GM21526 (cell line): ENCODE measurements around the gene RUNX2.
"Not testable (repeated sequence)": the region's sequence is repeated elsewhere in the genome, so short reads cannot be mapped to it uniquely, and the experiment has no call there.

ENCODE experiments used
- ATAC-seq: cut with Tn5 transposase; IDR thresholded peaks from one replicate; pipeline ENCODE4 v1.9.1; 2021; ENCODE audit warnings: moderate library complexity; ENCODE audit not compliant: unreplicated experiment, low FRiP score

Gene RUNX2

DNA sequence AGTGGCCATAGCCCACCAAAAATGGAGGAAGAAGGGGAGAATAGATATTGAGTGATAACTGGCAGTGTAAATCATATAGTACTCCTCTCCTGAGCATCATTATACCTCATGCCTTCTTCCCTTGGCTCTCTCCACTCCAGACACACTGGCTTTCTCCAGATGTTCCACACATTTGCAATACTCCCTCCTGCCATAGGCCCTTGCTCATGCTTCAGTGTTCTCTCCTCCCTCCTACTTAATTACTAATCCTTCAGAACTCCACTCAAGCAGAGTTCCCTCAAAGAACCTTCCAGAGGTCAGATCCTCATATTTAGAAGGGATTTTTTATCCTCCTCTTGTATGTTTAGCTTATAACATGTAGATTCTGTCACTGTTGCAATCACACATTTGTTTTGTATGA lies 329.1 kb downstream of the RUNX2 start:
- ATAC-seq = no peak

DNA sequence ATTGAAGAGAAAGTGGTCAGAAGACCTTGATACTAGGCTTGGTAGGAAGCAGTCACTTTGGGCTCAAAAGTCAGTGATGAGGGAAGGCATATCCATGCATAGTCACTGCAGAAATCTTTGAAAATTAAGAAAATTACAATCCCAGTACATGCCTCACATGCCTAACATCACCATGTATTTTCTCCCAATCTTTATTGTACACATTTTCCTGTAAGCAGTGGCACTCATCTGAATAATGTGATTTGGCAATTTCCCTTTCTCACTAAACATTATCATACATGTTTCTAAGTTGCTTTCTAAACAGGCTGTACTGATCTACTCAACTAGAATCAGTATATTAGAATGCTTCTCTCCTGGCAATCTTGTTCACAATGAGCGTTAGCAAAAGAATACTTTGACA lies 330.3 kb downstream of the RUNX2 start:
- no peak for ATAC-seq

DNA sequence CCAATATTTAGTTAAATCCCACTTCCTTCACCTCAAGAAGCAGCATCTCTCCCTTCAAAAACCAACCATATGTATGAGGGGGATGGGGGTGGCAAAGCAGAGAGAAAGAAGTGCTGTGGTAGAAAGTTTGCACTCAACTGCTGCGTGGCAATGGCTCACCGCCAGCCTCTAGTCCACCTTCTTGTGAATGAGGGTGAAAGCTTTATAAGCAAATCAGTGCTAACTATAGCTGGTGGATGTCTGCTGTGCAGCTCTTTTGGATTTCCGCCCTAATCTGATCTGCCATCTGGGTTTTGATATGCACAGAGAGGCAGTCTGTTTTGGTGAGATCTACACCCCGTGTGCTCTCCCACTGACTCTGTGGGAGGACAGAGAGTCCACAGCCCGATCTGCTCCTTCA lies 330.8 kb downstream of the RUNX2 start:
- no peak for ATAC-seq

DNA sequence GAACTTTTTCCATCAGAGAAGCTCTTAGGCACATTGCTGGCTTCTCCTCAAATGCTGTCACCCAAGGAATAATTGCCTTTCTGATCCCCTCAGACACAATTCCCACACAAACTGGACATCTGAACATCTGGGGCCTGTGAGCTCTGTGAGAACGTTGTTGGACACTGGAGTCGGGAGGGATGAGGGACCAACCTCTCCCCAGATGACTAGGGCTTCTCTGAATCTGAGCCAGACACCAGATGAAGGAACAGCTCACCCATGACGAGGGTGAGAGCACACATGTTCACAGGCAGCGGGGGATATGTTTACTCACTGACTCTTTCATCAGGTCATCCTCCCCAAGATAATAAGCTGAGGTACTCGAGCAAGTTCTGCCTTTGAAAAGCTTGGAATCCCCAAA lies 333.5 kb downstream of the RUNX2 start:
- no peak for ATAC-seq

DNA sequence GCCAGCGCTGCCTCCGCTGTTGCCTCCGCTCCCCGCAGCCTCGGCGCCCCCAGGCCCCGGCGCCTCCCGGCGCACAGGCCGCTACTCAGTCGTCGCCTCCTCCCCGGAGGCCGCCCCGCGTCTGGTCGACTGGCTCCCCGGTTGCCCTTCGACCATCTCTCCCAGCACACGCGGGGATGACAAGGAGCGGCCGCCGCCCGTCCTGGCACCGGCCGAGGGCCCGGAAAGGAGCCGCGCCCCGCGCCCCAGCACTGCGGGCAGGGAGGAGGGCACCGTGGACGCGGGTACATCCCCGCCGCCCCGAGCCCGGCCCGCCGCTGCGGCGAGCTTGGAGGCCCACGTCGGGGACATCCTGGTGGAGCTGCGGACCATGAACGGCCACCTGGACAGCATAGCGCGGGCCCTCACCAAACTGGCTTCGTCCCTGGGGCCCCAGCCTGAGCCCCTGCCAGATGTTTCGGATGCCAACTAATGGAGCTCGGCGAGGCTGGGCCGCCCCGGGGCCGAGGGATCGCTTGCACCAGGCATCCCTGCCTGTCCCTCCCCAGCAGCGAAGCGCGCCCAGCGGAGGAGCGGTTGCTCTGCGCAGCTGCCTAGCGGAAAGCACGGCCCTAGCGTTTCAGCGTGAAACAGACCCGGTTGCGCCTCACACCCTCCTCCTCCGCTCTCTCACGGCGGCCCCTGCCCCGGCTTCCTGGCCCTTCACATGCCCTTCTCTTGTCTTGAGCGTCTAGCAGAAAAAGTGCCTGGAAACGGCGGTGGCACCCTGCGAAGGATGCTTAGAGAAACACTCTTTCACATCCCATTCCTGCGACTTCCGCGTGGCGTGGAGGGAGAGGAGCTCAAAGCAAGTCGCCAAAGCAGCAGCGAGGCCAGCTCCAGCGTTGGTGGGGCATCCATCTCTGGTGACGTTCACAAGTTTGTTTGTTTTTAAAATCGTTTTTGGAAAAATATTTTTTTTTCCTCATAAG lies 335.4 kb downstream of the RUNX2 start:
- ATAC-seq = no peak

DNA sequence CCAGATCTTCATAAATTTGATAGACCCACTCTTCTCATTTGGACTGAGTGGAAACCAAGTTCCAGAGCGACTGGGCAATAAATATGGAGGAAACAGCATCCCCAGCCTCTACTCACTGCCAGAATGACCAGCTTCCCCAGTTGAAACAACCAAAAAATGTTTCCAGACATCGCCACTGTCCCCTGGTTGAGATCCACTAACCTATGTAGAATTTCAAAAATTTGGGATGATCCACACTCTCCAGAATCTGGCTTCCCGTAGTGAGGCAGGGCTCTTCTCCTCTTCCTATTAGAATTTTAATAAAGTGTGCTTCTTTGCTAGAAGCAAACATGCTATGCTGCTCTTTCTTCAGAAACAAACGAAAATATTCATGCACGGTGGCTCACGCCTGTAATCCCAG lies 336.6 kb downstream of the RUNX2 start:
- no peak for ATAC-seq

DNA sequence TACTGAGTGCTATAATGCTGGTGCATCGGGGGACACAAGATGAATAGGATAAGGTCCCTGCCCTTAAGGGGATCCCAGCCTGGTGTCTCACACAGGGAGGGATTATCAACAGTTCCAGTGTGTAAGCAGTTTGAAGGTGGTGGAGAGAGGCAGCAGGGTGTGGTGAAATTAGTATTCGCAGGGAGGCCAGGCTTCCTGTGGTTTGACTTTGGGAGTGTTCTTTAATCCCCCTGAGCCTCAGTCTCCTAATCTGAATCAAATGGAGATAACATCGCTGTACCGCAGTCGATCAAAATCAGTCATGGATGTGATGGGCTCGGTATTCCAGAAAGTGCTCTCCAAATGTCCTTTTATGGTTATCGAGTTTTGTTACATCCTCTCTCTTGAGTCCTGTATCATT lies 337.7 kb downstream of the RUNX2 start:
- ATAC-seq = no peak

DNA sequence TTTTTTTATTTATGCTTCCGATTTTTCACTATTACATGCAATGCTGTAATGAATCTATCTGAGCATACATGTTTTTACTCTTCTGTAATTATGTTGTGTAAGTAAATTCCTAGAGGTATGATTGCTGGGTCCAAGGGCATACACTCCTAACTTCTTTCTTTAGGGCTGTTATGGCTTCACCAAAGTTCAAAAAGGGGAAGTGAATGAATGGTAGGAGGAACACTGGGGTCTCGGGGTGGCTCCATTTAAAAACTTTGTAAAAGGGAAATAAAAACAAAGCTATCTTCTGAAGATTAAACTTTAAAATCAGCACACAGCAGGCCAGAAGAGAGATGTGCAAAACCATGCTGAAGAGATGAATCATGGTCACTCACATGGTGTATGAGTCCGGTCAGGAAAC lies 338.7 kb downstream of the RUNX2 start:
- ATAC-seq = no peak

DNA sequence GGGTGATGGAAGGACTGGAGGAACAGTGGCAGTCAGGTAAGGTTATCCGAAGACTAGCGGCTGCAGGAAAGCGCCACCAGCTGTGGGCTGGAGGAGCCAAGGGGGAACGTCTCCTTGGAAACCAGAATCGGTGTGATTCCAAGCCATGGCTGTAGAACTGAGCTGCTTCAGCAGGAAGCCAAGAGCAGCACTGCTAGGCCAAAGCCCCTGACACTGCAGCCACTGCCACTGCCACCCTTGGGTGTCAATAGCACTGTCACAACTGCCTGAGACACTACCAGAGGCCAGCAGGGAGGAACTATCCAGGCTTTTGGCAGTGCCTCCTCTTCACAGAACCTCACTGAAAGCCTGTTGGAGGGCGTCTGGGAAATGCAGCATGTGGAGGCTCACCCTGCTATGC lies 339.2 kb downstream of the RUNX2 start:
- ATAC-seq = no peak

DNA sequence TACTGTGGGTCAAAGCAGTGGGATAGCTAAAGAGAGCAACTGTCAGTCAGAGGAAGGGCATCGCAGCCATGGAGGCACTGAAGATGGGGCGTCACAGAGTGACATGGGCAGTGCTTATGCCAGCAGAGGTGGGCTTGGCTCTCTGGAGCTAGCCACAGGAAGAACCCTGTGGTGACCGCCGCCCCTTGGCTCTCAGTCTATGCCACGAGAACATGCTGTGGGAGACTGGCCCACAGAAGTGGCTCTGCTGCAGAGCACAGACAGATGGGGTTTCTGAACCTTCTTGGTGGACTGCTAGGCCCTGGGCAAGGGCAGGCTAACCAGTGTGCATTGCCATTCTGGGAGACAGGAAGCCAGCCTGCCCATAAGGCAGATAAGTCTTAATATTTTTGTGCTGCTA lies 339.6 kb downstream of the RUNX2 start:
- ATAC-seq = no peak

DNA sequence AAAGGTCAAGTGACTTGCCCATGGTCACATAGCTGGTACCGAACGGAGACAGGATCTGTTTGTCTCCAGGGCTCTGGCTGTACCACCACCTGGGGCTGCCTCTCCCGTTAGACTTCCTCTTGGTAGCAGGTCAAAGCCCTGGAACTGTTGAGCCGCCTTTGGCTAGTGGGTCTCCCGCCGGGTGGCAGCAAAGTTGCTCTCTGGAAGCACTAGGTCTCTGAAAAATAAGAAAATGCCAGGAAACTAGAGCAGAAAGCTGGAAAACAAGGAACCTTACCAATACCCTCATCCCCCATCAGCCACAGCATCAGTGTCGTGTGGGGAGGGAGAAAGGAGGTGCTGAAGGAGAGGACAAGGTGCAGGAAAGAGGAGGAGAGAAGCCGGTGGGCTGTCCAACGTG lies 340.6 kb downstream of the RUNX2 start:
- no peak for ATAC-seq

DNA sequence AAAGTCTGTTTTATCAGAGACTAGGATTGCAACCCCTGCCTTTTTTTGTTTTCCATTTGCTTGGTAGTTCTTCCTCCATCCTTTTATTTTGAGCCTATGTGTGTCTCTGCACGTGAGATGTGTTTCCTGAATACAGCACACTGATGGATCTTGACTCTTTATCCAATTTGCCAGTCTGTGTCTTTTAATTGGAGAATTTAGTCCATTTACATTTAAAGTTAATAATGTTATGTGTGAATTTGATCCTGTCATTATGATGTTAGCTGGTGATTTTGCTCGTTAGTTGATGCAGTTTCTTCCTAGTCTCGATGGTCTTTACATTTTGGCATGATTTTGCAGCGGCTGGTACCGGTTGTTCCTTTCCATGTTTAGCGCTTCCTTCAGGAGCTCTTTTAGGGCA lies 345.0 kb downstream of the RUNX2 start:
- not testable (repeated sequence) for ATAC-seq

DNA sequence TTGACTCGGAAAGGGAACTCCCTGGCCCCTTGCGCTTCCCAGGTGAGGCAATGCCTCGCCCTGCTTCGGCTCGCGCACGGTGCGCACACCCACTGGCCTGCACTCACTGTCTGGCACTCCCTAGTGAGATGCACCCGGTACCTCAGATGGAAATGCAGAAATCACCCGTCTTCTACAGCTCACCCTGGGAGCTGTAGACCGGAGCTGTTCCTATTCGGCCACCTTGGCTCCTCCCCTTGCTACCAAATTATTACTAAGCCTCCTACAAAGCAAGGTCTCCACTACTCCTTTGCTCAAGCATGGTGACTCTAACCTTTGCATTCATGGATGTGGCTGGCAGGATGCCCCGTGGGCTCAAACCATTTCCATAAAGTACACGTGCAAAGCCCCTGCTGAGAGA lies 347.0 kb downstream of the RUNX2 start:
- ATAC-seq = not testable (repeated sequence)

DNA sequence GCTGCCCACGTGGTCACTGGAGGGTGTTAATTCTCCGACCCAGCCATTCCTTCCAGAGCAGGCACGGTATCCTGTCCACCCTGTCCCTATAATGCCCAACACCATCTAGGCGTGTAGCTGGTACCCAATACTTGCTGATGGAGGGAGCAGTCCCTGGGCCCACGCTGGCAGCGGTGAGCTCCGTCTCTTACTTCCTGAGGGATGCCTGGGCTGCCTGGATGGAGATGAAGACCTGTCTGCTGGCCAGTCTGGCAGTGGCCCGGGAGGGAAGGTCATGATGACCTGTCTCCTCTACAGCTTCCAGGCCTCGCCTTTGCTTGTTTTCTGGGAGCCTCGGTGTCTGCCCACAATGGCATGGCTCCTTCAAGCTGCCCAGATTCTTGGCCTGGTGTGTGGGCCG lies 347.5 kb downstream of the RUNX2 start:
- no peak for ATAC-seq

DNA sequence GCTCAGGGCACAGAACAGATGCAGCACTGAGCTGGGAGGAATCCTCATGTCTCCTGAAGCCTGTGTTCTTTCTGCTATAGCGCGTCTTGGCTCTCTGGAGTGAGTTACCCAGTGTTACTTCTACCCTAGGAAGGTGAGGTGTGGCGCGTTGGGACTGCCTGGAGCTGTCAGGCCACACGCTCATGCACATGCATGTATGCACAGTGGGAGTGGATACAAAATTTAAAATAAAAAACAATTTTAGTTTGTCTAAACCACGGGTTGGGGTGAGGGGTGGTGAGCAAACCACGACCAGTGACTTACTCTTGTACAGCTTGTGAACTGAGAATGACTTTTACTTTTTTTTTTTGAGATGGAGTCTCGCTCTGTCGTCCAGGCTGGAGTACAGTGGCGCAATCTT lies 348.2 kb downstream of the RUNX2 start:
- ATAC-seq = no peak

DNA sequence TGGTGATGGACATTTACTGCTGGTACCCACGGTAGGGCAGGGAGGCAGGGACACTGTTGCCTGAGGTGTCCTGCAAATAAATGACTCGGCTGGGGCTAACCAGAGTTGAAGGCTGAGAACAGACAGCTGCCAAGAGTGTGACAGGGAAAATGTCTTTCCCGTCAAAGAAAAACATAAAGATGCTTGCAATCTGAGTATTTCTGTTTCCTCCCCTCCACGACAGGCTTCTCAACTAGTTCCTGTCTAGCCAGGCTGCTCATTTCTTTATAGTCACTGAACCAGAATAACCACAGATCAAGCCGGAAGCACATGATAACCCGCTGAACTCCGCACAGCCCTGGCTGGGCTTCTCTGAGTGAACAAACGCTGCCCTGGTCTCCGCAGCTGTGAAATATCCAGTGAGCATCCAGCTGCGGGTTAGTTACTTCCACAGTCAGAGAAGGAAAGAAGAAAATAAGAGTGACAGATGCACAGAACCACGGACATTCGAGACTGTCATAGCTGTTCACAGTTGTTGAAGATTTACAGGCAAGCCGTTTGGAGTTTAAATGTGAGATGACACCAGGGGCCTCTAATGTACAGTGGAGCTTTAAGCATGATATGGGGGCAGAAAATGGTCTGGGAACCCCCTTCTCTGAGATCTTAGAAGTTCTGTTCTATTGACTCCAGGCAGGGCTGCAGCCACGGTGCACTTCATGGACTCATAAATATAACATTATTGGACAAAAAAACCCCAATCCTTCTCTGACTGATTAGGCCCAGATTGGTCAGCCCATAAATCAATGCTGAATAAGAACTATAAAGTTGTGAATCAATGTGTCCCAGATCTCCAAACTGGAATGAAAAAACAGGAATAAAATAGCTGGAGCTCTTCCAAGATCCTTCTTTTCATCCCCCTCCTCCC lies 349.5 kb downstream of the RUNX2 start:
- peak; percentile 50 for ATAC-seq

DNA sequence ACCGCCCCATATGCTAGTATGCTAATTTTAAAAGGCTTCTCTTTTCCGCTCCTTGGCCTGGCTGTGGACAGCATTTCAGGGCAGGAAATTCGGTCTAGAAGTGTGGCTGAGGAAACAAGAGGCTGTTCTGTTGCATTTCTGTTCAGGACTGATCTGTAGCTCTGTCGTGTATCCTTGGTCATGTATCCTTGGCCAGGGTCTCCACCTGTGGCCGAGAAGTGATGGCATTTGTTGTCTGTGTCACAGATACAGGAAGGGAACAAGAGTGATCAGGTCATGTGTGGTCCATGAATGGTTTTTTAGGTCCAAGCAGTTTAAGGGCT lies 350.1 kb downstream of the RUNX2 start:
- ATAC-seq = no peak

DNA sequence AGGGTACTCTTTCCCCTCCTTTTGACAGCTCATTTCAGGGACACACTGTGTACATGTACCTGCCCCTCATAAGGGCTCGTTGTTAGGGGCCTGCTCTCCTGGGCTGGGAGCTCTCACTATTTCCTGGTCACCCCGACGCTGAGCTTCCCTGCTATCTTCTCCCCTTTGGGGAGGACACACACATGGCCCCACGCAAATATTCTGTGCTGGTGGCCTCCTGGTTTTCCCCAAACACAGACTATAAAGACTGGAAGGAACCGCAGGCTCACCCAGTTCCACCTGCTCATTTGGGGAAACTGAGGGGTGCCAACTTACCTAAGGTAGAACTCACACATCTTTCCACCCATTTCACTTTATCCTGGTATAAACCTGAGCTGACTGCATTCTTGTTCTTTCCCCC lies 351.0 kb downstream of the RUNX2 start:
- no peak for ATAC-seq

DNA sequence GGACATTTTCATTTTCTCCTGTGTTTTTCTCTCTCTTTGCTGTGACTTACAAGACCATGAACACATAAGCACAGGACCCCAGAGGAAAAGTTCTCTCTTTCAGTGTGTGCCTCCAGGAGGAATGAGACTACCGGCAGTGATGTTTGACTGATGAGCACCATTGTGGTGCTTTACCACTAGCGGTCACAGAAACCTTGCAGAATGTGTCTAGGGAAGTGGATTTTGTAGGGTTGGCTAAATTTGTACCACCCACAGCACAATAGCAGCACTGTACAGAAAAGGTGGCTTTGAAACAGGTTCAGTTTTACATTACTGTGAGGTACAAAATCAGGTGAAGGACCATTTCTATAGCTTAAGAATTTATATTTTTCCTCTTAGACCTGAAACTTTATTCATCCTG lies 351.5 kb downstream of the RUNX2 start:
- no peak for ATAC-seq

DNA sequence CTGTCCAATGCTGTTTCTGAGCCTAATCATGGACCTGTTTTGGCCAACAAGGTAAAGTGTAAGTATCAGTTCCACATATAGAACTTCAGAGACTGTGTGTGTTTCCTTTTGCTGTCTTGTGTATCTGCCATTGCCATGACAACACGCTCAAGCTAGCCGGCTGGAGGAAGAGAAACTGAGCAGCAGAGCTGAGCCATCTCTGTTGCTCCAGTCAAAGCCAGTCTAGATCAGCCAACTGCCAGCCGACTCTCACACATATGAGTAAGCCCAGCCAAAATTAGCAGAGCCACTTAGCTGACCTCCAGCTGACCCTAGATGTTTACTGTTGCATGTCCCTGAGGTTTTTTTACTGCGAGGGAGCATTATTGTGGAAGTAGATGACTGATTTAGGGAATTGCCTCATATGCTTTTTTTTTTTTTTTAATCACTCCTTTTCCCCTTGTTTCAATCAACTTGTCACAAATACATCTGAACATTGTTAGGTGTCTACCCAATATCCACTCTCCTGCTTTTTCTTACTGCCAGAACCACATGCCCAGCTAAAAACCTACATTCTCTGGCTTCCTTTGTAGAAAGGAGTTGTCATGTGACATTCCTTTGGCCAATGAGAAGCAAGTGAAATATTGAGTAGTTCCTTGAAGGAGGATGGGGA lies 353.9 kb downstream of the RUNX2 start:
- peak; percentile 95 for ATAC-seq

DNA sequence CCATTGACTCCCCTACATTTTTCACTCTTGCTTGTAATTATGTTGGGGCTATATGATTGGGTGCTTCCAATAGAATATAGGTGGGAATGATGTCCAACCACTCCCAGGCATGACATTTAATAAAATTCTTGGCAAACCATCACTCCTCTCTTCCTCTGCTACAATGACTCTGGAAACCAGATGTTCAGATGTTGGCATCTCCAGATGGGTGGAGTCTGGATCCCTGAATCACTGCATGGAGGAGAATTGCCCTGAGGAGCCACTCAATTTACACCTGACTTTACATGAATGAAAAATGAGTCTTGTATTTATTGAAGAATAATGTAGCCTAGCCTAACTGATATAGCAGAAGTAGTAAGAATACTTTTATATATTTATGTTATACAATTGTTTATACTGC lies 356.3 kb downstream of the RUNX2 start:
- ATAC-seq = no peak
